GM12878 (cell line): ENCODE data around the gene TOMM20L. TPM values are rescaled to one million over a fixed set of nuclear protein-coding genes. Genes with fewer than 3 reads are reported as not detected.
A peak's percentile ranks its signal among the peaks of the same experiment; 100 is the strongest.

Experiments used
- CREB1 ChIP-seq: IDR thresholded peaks from 2 replicates; pipeline ENCODE4 v1.6.1; 2012; ENCODE audit warnings: low read depth, mild to moderate bottlenecking, inconsistent platforms
- HCFC1 ChIP-seq: fragments of 150-350 bp; IDR thresholded peaks from 2 replicates; pipeline ENCODE4 v1.6.1; 2014; ENCODE audit warnings: low read length
- LARP7 ChIP-seq: fragments of 450-650 bp; IDR thresholded peaks from 2 replicates; pipeline ENCODE4 v1.6.1; 2017; ENCODE audit warnings: mild to moderate bottlenecking
- MYB ChIP-seq: fragments of 150-350 bp; IDR thresholded peaks from 2 replicates; pipeline ENCODE4 v1.6.1; 2014; ENCODE audit warnings: mild to moderate bottlenecking, low read depth, low read length, borderline replicate concordance
- NR2C2 ChIP-seq: IDR thresholded peaks from 2 replicates; pipeline ENCODE4 v1.6.1; 2011; ENCODE audit warnings: borderline replicate concordance, low read depth; ENCODE audit not compliant: control insufficient read depth, insufficient read length
- NR2F1 ChIP-seq: fragments of 450-650 bp; conservative IDR thresholded peaks from 2 replicates; pipeline ENCODE4 v1.6.1; 2017; ENCODE audit warnings: mild to moderate bottlenecking
- PAX5 ChIP-seq: IDR thresholded peaks from 2 replicates; pipeline ENCODE4 v1.6.1; 2011; ENCODE audit warnings: low read depth, low read length, borderline replicate concordance
- RUNX3 ChIP-seq: IDR thresholded peaks from 2 replicates; pipeline ENCODE4 v1.6.1; 2012; ENCODE audit warnings: low read length, inconsistent platforms
- SMC3 ChIP-seq: IDR thresholded peaks from 2 replicates; pipeline ENCODE4 v1.6.1; 2011; ENCODE audit warnings: low read length, improper control_type of control experiment, borderline replicate concordance
- SP1 ChIP-seq: IDR thresholded peaks from one replicate; pipeline ENCODE4 v1.6.1; 2011; ENCODE audit warnings: low read depth, low read length
- SREBF2 ChIP-seq: IDR thresholded peaks from 2 replicates; pipeline ENCODE4 v1.6.1; 2012; ENCODE audit warnings: mild to moderate bottlenecking, low read length
- SUPT20H ChIP-seq: IDR thresholded peaks from 2 replicates; pipeline ENCODE4 v1.6.1; 2011; ENCODE audit warnings: low read depth, mild to moderate bottlenecking, low read length, moderate library complexity, borderline replicate concordance; ENCODE audit not compliant: control insufficient read depth
- ZZZ3 ChIP-seq: IDR thresholded peaks from 2 replicates; pipeline ENCODE4 v1.6.1; 2011; ENCODE audit warnings: low read depth; ENCODE audit not compliant: control insufficient read depth, insufficient read length
- polyA plus RNA-seq, 11 experiments: library from polyadenylated mRNA; depleted of rRNA in 4 of 11; unstranded in 6 of 11; stranded (reverse) in 5 of 11; fragments of >200 nt; fragmentation: Nextera tagmentation in 4 of 11; fragmentation: Illumina TruSeq in 1 of 11; extraction: Ambion mirVana in 4 of 11; extraction: Trizol in 1 of 11; gene quantifications; 1 replicate in 1 of 11; 2 replicates in 10 of 11; pipeline versions ENCODE4 v1.2.1 to v1.2.3, GENCODE V29; 2011 to 2016; ENCODE audit warnings: inconsistent platforms in 2 of 11, missing spikeins in 2 of 11, low read depth in 1 of 11
- total RNA-seq, 4 experiments: library from RNA; depleted of rRNA in 3 of 4; stranded (reverse); fragments of >200 nt in 3 of 4; fragmentation: Illumina TruSeq in 1 of 4; extraction: Trizol in 1 of 4; gene quantifications; 2 replicates each; pipeline versions ENCODE4 v1.2.1 to v1.2.3, GENCODE V29; 2013 to 2021
- TF ChIP-seq, protein P1 (sequence below): fragments of 450-650 bp; IDR thresholded peaks from 2 replicates; pipeline ENCODE4 v1.6.1; 2016; ENCODE audit warnings: mild to moderate bottlenecking, moderate library complexity, borderline replicate concordance
- TF ChIP-seq, protein P2 (sequence below): IDR thresholded peaks from 2 replicates; pipeline ENCODE4 v1.6.1; 2012; ENCODE audit warnings: low read length, inconsistent platforms
- TF ChIP-seq, protein P3 (sequence below): fragments of 450-650 bp; conservative IDR thresholded peaks from 2 replicates; pipeline ENCODE4 v1.6.1; 2017; ENCODE audit warnings: mild to moderate bottlenecking, moderate library complexity
- TF ChIP-seq, protein P4 (sequence below): IDR thresholded peaks from 2 replicates; pipeline ENCODE4 v1.6.1; 2012; ENCODE audit warnings: low read depth, low read length, improper control_type of control experiment
- TF ChIP-seq, protein P5 (sequence below), 3 experiments: IDR thresholded peaks in 2 of 3; conservative IDR thresholded peaks in 1 of 3; 2 replicates each; pipeline ENCODE4 v1.5.1; 2011; ENCODE audit warnings: low read depth in 3 of 3, low read length in 3 of 3, mild to moderate bottlenecking in 3 of 3, control low read depth in 2 of 3, moderate library complexity in 2 of 3, inconsistent platforms in 1 of 3, mixed read lengths in 1 of 3; ENCODE audit not compliant: control insufficient read depth in 2 of 3, insufficient read depth in 1 of 3; ENCODE audit errors: extremely low read depth in 1 of 3

The TOMM20L gene
- total and polyA plus RNA-seq, 10 of the 15 experiments (the other 5 are each of a cell fraction or from before 2014, with no cell fraction given), result 0.28 TPM; not detected in 9

DNA sequence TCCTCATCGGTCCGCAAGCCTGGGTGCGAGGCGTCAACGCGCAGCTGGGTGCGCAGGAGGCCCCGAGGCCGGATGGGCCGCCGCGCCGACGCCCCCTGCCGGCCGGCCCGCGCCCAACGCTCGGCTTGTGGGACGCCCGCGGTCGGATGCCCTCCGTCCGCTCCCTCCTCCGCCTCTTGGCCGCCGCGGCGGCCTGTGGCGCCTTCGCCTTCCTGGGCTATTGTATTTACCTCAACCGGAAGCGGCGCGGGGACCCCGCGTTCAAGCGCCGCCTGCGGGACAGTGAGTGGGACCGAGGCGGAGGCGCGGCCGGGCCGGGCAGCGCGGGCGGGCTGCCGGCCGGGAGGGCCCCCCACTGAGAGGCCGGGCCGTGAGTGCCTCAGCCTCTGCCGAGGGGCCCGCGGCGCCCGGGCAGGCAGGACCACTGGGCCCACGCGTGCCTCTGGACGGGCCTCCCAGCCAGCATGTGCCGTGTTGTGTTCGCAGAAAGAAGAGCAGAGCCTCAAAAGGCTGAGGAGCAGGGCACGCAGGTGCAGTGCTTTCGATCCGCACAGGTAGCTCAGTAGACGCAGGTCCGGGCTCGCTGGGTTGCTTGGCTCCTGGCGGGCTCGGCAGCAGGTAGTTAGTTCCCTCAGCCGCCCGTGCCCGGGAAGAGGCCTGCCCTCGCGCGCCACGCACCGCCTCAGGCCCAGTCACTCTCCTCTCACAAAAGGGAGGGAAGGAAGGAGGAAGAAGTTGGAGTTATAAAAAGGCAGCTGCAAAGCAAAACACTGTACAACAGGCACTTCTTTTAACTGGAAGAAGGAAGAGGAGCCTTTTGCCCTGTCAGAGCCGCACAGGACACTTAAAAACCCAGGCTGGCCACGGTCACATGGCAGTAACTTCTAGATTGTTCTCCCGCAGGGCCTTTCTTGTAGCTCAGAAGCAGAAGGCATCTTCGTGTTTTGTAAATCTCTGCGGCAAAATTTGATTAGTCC, at the start of gene TOMM20L (continued):
- TF ChIP-seq MYB (no peak), HCFC1 (no peak), SP1 (no peak), CREB1 (no peak), LARP7 (peak; percentile 74), RUNX3 (no peak), NR2F1 (peak; percentile 54), SREBF2 (no peak), SMC3 (peak; percentile 25; the same call in 1 of the 2 replicates), NR2C2 (no peak), PAX5 (peak; percentile 9; the same call in 1 of the 2 replicates), ZZZ3 (no peak), SUPT20H (no peak)
- TF ChIP-seq, protein P1, sequence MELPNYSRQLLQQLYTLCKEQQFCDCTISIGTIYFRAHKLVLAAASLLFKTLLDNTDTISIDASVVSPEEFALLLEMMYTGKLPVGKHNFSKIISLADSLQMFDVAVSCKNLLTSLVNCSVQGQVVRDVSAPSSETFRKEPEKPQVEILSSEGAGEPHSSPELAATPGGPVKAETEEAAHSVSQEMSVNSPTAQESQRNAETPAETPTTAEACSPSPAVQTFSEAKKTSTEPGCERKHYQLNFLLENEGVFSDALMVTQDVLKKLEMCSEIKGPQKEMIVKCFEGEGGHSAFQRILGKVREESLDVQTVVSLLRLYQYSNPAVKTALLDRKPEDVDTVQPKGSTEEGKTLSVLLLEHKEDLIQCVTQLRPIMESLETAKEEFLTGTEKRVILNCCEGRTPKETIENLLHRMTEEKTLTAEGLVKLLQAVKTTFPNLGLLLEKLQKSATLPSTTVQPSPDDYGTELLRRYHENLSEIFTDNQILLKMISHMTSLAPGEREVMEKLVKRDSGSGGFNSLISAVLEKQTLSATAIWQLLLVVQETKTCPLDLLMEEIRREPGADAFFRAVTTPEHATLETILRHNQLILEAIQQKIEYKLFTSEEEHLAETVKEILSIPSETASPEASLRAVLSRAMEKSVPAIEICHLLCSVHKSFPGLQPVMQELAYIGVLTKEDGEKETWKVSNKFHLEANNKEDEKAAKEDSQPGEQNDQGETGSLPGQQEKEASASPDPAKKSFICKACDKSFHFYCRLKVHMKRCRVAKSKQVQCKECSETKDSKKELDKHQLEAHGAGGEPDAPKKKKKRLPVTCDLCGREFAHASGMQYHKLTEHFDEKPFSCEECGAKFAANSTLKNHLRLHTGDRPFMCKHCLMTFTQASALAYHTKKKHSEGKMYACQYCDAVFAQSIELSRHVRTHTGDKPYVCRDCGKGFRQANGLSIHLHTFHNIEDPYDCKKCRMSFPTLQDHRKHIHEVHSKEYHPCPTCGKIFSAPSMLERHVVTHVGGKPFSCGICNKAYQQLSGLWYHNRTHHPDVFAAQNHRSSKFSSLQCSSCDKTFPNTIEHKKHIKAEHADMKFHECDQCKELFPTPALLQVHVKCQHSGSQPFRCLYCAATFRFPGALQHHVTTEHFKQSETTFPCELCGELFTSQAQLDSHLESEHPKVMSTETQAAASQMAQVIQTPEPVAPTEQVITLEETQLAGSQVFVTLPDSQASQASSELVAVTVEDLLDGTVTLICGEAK, result no peak
- TF ChIP-seq, protein P2, sequence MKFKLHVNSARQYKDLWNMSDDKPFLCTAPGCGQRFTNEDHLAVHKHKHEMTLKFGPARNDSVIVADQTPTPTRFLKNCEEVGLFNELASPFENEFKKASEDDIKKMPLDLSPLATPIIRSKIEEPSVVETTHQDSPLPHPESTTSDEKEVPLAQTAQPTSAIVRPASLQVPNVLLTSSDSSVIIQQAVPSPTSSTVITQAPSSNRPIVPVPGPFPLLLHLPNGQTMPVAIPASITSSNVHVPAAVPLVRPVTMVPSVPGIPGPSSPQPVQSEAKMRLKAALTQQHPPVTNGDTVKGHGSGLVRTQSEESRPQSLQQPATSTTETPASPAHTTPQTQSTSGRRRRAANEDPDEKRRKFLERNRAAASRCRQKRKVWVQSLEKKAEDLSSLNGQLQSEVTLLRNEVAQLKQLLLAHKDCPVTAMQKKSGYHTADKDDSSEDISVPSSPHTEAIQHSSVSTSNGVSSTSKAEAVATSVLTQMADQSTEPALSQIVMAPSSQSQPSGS, result no peak
- TF ChIP-seq, protein P3, sequence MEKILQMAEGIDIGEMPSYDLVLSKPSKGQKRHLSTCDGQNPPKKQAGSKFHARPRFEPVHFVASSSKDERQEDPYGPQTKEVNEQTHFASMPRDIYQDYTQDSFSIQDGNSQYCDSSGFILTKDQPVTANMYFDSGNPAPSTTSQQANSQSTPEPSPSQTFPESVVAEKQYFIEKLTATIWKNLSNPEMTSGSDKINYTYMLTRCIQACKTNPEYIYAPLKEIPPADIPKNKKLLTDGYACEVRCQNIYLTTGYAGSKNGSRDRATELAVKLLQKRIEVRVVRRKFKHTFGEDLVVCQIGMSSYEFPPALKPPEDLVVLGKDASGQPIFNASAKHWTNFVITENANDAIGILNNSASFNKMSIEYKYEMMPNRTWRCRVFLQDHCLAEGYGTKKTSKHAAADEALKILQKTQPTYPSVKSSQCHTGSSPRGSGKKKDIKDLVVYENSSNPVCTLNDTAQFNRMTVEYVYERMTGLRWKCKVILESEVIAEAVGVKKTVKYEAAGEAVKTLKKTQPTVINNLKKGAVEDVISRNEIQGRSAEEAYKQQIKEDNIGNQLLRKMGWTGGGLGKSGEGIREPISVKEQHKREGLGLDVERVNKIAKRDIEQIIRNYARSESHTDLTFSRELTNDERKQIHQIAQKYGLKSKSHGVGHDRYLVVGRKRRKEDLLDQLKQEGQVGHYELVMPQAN, result 0 out of 2 replicates have a peak, but pooled peaks have one; percentile 28
- TF ChIP-seq, protein P4, sequence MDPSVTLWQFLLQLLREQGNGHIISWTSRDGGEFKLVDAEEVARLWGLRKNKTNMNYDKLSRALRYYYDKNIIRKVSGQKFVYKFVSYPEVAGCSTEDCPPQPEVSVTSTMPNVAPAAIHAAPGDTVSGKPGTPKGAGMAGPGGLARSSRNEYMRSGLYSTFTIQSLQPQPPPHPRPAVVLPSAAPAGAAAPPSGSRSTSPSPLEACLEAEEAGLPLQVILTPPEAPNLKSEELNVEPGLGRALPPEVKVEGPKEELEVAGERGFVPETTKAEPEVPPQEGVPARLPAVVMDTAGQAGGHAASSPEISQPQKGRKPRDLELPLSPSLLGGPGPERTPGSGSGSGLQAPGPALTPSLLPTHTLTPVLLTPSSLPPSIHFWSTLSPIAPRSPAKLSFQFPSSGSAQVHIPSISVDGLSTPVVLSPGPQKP, result no peak
- TF ChIP-seq, protein P5, sequence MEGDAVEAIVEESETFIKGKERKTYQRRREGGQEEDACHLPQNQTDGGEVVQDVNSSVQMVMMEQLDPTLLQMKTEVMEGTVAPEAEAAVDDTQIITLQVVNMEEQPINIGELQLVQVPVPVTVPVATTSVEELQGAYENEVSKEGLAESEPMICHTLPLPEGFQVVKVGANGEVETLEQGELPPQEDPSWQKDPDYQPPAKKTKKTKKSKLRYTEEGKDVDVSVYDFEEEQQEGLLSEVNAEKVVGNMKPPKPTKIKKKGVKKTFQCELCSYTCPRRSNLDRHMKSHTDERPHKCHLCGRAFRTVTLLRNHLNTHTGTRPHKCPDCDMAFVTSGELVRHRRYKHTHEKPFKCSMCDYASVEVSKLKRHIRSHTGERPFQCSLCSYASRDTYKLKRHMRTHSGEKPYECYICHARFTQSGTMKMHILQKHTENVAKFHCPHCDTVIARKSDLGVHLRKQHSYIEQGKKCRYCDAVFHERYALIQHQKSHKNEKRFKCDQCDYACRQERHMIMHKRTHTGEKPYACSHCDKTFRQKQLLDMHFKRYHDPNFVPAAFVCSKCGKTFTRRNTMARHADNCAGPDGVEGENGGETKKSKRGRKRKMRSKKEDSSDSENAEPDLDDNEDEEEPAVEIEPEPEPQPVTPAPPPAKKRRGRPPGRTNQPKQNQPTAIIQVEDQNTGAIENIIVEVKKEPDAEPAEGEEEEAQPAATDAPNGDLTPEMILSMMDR (IDR thresholded peaks at IDR 0.05 in 2 of 3, conservative IDR thresholded peaks at IDR 0.05 in 1 of 3; ENCODE audit: control insufficient read depth in 2 of 3, extremely low read depth in 1 of 3, insufficient read depth in 1 of 3, low read depth in 3 of 3, low read length in 3 of 3), result peak; percentile 55 to 83 (median 73); a peak in 5 of 6 replicates
